CD4-positive, alpha-beta T cell treated with Interleukin-6 for 4 hours (primary cell): ENCODE data around the gene SH3PXD2A.

Source experiments
- DNase-seq: peaks from one replicate; pipeline ENCODE4 v3.0.0-alpha.2; 2020; ENCODE audit warnings: mixed read lengths

Gene SH3PXD2A

DNA sequence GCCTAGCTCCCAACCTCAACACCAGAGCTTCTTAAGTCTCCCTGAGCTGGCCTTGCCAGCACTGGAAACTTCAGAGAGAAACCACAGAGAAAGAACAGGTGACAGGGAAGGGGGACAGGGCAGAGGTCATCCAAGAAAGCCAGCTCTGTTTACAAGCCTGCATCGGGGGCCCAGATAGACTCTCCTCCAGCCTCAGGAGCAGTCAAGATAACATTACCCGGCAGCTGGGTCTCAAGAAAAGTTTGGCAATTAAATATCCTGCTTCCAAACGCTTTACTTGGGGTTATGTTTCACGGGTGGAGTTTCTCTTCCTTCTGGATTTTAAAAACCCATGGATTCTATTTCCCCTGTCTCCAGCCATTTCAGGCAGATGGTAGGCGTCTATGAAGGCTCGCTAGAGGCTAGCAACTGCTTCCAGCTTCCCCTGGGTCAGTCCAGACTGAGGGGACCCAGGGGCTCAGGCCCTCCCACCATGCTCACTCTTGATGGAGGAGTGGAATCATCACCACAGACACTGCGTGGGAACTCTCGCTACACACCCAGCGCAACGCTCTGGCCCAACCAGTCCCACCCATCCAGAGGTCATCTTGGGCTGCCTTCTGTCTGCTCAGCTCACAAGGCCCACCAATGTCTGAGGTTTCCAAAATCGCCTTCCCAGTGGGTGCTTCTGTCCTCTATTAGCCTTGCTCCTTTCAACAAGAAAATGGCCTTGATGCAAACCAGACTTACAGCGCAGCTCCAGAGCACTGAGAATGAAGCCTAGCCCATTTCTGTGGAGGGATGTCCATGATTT lies 48.8 kb downstream of the SH3PXD2A start:
- no peak for DNase-seq

DNA sequence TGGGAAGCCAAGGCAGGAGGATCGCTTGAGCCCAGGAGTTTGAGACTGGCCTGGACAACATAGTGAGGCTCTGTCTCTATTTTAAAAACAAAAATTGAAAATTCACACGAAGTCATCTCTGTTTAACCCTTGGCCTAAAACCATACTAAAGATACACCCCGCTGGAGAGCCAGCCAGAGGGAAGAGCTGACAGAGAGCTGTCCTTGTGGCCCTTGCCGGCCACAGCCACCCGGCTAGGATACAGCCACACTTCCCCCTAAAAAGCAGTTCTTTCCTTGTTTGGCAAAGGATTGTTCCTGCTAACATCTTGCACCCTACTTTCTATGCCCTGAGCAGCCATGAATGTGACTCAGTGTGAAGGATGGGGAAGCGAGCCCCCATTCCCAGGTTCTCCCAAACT lies 49.6 kb downstream of the SH3PXD2A start:
- no peak for DNase-seq

- DNase-seq: no peak
Observed at GRCh38 chr10:103804871-103805270, 50.5 kb downstream of the SH3PXD2A start.

GRCh38 chr10:103803941-103804340 lies 51.4 kb downstream of the SH3PXD2A start:
- DNase-seq: peak; percentile 60

GRCh38 chr10:103802637-103803353 lies 52.6 kb downstream of the SH3PXD2A start:
- no peak for DNase-seq

DNA sequence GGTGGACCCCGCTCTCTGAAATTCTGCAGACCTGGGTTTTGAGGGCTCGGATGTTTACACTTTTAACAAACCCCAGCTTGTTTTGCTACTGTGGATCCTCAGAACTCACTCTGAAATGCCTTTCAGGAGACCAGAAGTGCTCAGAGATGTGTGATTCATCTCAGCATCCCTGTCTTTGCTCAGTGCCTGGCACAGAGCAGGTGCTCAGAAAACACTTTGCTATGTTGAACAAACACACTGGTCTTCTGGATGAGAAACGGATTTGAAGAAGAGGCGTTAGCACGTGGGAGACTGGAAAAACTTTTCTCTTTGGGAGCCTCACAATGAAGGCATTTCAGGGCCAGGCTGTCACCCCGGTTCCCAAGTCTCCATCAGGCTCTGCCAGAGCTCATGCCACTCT lies 53.3 kb downstream of the SH3PXD2A start:
- DNase-seq: no peak

DNA sequence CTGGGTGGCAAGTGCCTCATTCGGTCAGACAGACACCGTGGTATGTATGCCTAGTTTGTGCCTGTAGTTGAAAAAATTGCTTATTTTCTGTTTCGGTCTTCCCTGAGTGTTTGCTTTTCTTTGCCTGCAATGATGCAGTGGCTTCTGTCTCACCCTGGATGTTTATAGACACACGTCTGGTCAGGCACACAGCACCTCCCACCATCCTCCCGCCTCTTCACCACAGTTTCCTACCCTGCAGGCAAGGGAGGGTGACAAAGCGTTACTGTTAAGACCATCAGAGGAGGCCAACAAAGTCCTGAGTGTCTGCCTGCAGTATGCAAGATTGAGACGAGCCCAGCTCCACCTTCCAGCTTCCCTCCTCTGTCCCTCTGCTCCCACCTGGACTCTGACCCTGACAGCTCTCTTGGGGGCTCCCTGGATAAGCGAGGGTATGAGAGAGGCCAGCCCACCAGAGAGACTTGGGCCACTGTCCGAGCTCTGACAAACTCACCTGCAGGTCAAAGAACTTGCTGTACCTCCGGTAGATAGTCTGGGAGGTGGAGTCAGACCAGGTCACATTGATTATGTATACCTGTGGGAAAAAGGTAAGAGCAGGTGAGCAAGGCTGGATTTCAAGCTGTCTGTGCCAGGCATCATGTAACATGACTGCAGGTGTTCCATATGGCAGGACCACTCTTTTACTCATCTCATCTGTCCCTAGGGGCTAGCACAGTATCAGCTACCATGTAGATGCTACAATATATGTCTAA lies 54.4 kb downstream of the SH3PXD2A start:
- DNase-seq: peak; percentile 61

GRCh38 chr10:103800089-103800488 lies 55.3 kb downstream of the SH3PXD2A start:
- DNase-seq: no peak

GRCh38 chr10:103799341-103799740 lies 56.0 kb downstream of the SH3PXD2A start:
- no peak for DNase-seq

DNA sequence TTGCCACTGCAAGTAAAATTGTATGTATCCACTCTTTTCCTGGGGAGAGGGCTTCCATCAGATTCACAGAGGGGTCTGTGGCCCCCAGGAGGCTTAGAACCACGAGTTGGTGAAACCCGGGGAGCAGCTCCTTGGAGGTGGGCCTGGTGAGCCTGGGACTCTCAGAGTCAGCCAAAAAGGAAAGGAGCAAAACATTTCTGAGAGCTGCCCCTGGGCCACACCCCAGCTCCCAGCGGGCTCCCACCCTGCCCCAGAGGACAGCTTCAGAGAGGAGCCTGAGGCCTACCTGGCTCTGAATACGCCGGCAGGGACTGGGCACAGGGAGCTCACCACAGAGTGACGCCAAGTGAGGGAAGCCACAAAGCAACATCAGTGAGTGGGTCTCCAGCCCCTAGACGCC lies 56.9 kb downstream of the SH3PXD2A start:
- DNase-seq: no peak

- no peak for DNase-seq
Observed at GRCh38 chr10:103797857-103798256, 57.5 kb downstream of the SH3PXD2A start.

DNA sequence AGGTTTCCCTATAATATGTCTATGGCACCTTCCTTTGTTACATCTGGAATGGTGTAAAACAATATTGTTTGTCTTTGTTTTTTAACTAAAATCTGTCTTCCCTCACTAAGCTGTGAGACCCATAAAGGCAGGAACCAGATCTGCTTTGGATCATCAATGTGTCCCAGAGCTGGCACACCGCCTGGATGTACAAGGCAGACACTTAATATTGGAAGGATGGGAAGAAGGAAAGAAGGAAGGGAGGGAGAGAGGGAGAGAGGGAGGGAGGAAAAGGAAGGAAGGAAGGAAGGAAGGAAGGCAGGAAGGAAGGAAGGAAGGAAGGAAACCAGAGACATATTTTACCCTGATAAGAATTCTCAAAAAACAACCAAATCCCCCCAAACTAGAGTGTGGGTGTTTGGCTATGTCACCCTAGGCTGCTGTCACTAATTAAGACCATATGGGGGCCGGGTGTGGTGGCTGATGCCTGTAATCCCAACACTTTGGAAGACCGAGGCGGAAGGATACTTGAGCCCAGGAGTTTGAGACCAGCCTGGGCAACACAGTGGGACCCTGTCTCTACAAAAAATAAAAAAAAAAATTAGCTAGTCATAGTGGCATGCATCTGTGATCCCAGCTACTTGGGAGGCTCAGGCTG lies 59.6 kb downstream of the SH3PXD2A start:
- no peak for DNase-seq

- DNase-seq: no peak
Observed at GRCh38 chr10:103794996-103795395, 60.4 kb downstream of the SH3PXD2A start.

GRCh38 chr10:103793920-103794883 lies 61.2 kb downstream of the SH3PXD2A start:
- DNase-seq: no peak

DNA sequence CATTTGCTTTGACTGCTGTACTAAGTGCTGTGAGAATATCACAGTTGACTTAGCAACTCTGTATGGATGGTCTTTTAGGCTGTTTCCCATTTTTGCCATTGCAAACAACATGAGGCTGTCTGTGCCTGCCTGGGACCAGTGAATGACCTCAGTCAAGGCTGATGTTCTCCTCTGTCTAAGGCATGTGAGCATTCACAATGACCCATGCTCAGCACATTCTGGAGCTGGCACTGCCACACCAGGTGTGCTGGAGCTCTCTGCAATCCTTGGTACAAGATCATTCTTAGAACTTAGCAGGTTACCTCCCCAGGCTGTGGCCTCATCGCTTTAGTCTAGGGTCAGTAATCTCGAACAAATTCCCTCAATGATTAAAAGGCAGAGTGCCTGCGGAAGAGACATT lies 61.9 kb downstream of the SH3PXD2A start:
- DNase-seq: no peak

DNA sequence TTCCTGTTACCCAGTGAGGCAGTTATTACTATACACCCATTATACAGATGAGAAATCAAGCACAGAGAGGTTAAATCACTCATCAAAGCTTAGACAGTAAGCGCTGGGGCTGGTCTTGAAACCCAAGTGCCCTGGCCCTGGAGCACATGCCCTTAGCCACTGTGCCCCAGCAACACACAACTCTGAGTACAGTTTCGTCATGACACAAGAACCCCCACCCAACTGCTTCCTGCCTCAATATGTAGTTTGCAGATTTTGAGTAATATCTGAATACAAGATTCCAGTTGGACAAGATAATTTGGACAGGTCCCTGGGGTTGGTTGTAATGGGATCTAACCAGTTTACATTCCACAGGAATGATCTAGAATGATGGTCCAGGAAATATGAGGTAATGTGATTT lies 62.8 kb downstream of the SH3PXD2A start:
- DNase-seq: no peak

DNA sequence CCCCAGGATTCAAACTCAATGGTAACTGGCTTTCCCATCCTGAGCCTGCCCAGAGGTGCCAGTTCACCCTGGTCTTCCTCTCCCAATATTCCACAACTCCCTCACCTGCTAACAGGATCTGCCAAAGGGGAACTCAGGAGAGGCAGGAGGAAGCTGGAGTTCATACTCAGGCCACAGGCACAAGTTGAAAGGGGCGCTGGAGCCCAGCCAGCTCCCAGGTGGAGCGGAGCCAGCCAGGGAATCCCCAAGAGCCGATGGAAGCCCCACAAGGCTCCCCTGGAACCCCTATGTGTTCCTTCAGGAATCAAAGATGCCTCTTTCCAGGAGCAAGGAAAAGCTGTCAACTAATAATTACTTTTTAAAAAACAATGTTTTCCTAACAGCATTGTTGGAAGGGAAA lies 63.5 kb downstream of the SH3PXD2A start:
- no peak for DNase-seq

DNA sequence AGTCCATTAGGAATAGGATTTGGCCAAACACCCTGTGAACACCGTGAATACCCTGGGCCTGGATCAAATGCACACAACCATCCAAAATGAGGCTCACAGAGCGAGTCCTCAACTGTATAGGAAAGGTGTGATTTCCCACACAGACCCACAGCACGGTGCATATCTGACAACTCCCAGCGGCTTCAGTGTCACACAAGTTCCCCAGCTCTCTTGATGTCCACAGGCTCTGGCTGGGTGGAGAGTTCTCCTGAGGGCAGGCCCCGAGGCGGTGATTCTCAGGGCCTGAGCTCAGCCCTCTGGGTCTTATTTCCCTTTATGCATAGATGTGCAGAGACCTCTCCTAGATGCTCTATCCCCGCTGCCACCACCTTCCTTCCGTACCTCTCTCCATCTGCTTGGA lies 64.1 kb downstream of the SH3PXD2A start:
- DNase-seq: no peak

DNA sequence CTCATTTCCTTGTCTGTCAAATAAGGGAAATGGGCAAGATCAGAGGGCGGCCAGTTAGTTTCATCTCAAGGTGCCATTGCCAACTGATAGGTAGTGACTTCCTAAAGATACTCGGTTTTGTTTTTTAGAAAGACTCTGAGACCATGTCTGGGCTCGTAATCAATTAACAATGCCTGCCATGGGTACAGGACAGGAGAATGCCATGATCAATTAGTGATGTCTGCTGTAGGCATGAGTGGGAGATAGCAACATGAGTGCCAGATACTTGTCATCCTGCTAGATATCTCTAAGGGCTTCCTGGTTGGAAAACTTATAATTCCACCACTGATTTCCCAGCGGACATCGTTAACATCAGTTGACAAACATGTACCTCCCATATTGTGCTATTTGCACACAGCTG lies 64.8 kb downstream of the SH3PXD2A start:
- DNase-seq: no peak

DNA sequence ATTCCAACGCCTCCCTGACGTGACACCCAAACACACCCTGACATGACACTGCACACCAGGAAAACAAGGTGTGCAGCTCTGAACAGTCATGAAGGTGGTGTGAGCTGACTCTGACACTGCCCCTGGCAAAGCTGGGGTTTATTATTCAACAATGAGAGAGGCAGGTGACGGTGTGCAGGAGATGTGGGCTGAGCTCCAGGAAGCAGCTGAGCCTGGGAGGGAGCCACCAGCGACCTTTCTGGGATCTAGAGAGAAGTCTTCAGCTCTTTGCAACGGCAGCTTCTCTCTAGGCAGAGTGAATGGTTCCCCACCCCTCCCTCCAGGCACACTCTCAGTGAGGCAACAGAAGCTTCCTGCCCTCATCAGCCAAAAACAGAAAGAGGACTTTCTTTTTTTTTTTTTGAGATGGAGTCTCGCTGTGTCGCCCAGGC lies 65.6 kb downstream of the SH3PXD2A start:
- DNase-seq: peak; percentile 40

- DNase-seq: no peak
Observed at GRCh38 chr10:103789161-103789560, 66.2 kb downstream of the SH3PXD2A start.

- no peak for DNase-seq
Observed at GRCh38 chr10:103787331-103787730, 68.0 kb downstream of the SH3PXD2A start.
